Mucosa of gallbladder (tissue), 1 donor: ENCODE measurements around the gene PTPRK. TPM values are rescaled to one million over a fixed set of nuclear protein-coding genes. Genes with fewer than 3 reads are reported as not detected.

Experiments
- DNase-seq: peaks from one replicate; pipeline ENCODE4 v3.0.0-alpha.2; 2020; ENCODE audit warnings: low spot score
- total RNA-seq: library from RNA; stranded (reverse); gene quantifications from one replicate; pipeline ENCODE4 v1.2.1, GENCODE V29; 2021
- donor health status: DM: no; HTN: no; CAD: no.

PTPRK gene
- total RNA-seq, 1 donor from 2014 or later: 209 TPM

DNA sequence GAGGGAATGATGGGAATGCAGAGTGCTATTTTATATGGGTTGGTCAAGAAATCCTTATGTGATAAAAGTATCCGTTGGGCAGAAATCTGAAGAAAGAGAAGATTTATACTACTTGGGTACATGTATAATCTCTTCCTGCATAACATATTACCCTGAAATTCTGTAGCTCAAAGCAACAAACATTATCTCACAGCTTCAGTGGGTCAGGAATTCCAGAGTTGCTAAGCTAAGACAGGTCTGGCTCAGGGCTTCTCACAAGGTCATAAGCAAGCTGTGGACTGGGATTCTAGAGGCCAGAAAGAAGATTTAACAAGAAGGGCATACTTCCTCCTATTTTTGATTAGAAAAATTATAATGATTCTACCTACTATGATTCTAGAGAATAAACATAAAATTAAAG, 447.0 kb downstream of the PTPRK start:
- DNase-seq: no peak

- no peak for DNase-seq
Observed at GRCh38 chr6:128071212-128071611, 449.2 kb downstream of the PTPRK start.

DNA sequence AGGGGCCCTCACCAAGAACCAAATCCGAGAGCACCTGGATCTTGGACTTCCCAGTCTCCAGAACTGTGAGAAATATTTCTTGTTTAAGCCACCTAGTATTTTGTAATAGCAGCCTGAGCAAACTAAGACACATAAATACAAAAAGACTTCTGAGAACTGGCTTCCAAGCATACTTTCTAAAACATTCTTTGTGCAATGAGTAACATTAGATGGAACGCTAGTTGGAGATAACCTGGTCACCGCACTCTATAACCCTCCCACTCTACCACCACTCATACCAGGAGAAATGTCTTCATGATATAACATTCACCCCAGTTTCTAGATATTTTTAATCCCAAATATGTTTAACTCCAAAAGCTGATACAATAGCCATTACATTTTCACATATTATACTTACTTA, 450.0 kb downstream of the PTPRK start:
- DNase-seq: no peak

DNA sequence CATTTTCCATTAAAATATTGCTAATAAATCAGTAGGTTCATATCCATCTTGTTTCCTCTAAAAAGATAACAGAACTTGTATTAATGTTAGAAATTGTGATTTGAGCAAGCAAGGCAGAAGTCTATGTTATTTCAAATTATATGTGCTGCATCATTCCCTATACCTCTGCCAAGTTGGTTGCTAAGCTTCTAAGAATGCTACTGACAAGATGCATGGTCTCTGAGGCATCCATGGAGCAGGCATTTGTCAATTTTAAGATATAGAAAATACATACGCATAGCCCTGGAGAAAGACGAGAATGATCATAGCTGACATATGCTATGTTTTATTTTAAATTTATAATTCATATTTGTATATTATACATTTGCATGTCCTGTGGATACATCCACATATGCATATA, 451.2 kb downstream of the PTPRK start:
- no peak for DNase-seq

DNA sequence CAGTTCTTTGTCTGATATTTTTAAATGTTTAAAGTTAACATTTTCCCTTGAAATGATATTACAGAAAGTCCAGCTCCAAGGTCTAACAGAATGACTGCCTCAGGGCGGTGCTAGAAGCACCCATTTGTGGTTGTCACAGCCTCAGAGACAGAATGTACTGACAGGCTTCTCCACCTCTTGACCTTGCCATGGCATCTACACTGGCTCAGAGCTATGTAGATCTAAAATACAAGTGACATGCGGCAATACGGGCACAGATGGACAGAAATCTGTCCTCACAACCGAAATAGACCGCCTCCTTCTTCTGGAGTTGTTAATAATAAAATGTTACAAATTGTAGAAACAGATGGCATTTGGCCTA, 452.3 kb downstream of the PTPRK start:
- no peak for DNase-seq

GRCh38 chr6:128067446-128068118, 452.8 kb downstream of the PTPRK start:
- DNase-seq: no peak

DNA sequence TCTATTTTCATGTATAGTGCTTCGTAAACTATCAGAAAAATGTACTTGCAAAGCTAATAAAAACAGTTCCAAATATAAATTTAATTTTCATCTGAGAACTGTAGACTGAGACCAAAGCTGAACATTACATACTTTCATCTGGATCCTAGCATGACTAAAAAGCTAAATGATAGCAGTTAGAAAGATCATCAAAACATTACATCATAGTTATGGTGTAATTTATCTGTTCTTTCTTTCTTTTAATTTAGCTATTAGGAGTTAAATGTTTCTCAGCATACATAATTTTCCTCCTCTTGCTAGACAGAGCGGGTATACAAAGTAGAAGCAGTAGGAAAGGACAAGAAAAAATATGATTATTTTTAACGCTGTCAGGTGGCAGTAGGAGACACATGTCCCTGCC, 455.3 kb downstream of the PTPRK start:
- no peak for DNase-seq

- no peak for DNase-seq
Observed at GRCh38 chr6:128064540-128064895, 455.9 kb downstream of the PTPRK start.

DNA sequence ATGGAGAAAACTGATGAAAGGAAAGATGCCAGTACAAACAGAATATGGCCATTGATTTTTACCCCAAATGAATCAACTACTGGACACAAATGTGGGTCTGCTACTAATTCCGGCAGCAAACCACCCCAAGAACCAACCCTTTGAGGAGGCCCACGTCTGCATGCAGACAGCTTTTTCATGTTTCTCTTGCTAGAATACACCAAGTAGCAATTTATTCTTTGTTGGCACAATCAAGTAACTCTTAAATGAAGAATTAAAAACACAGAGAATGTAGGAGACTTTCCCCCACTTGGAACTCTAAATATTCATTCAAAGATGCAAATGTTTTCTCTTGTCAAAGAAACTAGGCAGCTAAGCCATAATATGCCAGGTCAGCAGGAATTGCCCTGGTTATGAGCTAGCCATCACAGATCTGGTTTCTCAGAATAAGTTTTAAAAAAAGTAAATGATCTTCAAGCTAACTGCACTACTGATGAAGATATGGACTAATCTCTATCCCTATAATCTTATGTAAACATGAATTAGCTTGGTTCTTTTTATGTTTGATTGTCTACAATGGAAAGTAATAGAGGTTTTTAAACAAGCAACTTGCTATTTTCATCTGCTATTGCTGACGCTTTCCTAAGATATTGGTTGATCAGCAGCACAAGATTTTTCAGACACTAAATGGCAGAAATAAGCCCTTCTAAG, 456.4 kb downstream of the PTPRK start:
- DNase-seq: no peak

DNA sequence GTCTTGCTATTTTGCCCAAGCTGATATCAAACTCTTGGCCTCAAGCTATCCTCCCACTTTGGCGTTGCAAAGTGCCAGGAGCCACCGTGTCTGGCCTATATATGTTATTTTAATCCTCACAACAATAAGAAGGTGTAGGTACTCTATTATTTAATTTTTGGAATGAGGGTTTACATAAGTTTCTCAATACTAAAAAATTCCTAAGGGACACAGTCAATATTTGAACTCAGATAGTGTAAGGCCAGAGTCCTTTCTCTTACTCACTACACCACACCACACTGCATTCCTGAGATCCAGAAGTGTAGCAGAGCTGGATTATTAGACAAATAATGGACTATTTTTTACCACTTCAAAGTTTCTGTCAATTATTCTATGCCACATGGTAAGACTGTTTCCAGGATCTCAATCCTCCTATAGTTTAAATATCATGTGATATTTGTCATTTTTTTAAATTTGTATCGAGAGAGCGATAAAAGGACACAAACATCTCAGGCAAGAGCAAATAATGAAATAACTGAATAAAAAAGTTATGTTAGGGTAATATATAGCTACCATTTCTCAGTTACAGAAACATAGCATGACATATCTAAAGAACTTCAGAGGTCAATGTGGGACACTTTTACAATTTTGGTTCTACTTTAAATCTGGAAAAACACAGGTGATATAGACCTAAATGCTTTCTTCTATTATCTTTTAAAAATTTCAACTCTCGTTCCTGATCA, 457.4 kb downstream of the PTPRK start:
- no peak for DNase-seq

DNA sequence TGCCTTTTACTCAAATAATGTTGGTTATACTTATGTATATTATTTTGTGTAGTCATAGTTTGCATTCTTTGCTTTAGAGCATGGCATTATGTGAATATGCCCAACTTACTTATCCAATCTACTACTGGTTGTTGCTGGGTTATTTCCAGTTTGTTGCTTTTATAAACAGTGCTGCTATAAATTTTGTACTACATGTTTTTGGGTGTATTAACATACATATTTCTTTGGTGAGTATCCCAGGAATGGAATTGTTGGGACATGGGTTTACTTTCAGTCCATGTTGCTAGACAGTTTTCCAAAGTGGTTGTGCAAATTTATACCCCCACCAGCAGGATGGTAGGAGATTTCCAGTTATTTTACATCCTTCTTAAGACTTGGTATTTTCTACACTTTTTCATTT, 462.5 kb downstream of the PTPRK start:
- DNase-seq: no peak

GRCh38 chr6:128057541-128057940, 462.9 kb downstream of the PTPRK start:
- no peak for DNase-seq

DNA sequence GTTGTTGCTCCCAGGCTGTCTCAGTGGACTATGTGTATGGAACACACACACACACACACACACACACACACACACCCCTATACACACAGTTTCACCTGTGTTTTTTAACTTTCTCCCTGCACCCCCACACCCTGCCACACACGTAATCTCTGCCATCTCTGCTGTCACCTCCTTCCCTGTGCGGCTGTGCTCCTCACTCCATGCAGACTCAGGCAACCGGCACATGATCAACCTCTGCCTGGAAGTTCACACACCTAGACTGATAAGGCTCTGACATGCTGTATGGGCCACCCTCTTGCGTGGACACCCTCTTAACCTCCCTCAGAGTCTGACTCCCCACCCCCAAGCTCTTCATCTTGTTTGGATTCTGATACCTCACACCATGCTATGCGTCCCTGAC, 467.3 kb downstream of the PTPRK start:
- no peak for DNase-seq

DNA sequence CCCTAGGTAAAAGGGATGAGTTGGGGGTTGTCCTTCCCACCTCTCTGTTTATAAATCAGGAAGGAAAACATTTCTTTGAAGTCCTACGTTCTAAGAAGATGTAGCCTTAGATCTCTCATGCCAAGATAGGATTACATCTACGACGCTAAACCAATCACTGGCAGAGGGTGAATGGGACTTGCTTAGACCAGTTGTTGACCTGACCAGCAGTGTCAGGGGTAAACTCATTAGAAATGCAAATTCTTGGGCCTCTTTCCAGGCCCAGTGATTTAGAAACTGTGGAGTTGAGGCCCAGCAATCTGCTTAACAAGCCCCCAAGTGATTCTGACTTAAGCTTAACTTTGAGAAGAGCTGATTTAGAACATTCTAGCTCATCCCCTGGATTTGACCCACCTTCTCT, 472.4 kb downstream of the PTPRK start:
- no peak for DNase-seq

DNA sequence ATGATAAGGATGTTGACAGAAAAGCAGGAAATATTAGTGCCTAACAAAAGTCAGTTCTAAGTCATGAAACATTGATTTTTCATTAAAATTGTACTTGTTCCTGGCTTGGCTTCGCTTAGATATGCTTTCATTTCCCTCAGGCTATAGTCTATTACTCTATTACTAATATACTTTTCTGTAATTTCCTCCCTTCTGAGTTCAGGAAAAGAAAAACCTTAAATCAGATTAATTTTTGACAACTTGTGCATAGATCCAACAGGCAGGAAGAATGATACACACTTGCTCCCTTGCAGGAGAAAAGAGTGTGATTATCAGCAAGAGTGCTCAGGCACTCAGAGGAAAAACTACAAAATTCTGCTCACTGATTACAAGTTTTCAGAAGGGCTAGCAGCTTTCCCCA, 474.4 kb downstream of the PTPRK start:
- no peak for DNase-seq

GRCh38 chr6:128039543-128039942, 480.9 kb downstream of the PTPRK start:
- DNase-seq: no peak

GRCh38 chr6:128036808-128037570, 483.4 kb downstream of the PTPRK start:
- DNase-seq: no peak

- DNase-seq: no peak
Observed at GRCh38 chr6:128033156-128033555, 487.2 kb downstream of the PTPRK start.

DNA sequence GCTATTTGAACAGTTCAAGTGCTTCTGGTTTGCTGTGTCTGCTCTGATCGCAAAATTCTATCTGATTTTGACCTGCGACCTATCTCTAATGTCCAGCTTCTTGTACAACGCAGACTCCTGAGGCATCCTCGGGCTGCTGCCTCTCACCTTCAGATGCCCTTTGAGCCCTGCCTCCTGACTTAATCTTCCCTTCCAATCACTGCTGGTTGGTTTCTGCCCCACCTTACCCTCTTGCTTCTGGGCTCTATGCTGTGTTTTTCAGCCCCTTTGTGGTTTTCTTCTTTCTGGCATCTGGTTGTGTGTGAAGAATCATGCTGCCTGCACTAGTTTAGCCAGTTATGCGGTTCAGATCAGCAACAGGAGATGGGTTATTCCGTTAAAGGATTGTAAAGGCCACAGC, 488.4 kb downstream of the PTPRK start:
- DNase-seq: no peak

GRCh38 chr6:128029826-128030225, 490.6 kb downstream of the PTPRK start:
- no peak for DNase-seq

GRCh38 chr6:128028183-128028582, 492.2 kb downstream of the PTPRK start:
- DNase-seq: no peak

DNA sequence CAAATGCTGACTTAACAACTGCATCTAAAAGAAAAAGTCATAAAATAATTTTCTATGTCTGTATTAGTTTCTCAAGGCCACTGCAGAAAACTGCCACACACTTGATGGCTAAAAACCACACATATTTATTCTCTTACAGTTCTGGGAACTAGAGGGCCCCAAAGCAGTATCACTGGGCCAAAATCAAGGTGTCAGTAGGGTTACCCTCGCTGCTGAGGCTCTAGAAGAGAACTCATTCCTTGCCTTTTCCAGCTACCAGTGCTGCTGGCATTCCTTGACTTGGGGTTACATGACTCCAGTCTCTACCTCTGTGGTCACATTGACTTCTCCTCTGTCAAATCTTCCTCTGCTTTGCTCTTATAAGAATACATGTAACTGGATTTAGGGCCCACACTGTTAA, 494.9 kb downstream of the PTPRK start:
- no peak for DNase-seq

DNA sequence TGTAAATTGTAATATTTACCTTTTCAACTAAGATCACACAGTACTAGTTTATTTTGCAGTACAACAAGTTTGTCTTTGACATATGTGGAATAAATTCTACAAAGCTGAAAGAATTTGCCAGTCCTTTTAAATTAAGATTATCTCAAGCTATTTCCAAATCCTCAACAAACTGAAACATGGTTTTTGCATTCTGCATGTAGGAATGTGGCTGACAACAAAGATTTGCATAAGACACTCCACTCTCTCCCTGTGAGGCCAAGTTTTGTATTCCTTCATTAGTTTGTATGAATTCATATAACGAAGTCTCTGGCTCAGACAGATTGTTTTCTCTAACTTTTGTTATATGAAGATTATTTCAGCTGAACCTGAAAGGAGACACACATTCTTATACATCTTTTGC, 495.4 kb downstream of the PTPRK start:
- DNase-seq: no peak
